GM13977 (cell line): ENCODE results near the gene SGIP1.

Experiments
- DNase-seq: peaks from one replicate; pipeline ENCODE4 v3.0.0; 2012; ENCODE audit warnings: low spot score
- in situ Hi-C: fragments of 300-500 bp; cut with MboI; formaldehyde crosslinking; loops from one replicate; pipeline ENCODE4 v1.12.0; 2022; ENCODE audit warnings: low sequenced_read_pairs, low pct_unique_long_range_greater_than_20kb, mixed read lengths, inconsistent platforms; ENCODE audit not compliant: unreplicated experiment
- TF ChIP-seq, protein P1 (sequence below): IDR thresholded peaks from 2 replicates; pipeline ENCODE4 v1.5.1; 2012; ENCODE audit warnings: mild to moderate bottlenecking, control low read depth; ENCODE audit not compliant: insufficient read depth; ENCODE audit errors: extremely low read depth, missing control alignments

The SGIP1 gene

DNA sequence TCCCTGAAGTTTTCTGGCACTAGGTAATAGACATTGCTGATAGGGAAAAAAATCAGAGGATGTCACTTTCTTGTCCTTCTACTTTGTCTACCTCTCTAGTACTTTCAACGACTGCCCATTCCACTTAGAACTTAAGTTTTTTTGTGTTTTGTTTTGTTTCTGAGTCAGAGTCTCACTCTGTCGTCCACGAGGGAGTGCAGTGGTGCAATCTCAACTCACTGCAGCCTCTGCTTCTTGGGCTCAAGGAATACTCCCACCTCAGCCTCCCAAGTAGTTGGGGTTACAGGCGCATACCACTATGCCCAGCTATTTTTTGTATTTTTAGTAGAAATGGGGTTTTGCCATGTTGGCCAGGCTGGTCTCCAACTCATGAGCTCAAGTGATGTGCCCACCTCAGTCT is 79.2 kb downstream of the SGIP1 start:
- no peak for DNase-seq
- TF ChIP-seq, protein P1, sequence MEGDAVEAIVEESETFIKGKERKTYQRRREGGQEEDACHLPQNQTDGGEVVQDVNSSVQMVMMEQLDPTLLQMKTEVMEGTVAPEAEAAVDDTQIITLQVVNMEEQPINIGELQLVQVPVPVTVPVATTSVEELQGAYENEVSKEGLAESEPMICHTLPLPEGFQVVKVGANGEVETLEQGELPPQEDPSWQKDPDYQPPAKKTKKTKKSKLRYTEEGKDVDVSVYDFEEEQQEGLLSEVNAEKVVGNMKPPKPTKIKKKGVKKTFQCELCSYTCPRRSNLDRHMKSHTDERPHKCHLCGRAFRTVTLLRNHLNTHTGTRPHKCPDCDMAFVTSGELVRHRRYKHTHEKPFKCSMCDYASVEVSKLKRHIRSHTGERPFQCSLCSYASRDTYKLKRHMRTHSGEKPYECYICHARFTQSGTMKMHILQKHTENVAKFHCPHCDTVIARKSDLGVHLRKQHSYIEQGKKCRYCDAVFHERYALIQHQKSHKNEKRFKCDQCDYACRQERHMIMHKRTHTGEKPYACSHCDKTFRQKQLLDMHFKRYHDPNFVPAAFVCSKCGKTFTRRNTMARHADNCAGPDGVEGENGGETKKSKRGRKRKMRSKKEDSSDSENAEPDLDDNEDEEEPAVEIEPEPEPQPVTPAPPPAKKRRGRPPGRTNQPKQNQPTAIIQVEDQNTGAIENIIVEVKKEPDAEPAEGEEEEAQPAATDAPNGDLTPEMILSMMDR, result no peak
- in situ Hi-C loops, result no loop called here

DNA sequence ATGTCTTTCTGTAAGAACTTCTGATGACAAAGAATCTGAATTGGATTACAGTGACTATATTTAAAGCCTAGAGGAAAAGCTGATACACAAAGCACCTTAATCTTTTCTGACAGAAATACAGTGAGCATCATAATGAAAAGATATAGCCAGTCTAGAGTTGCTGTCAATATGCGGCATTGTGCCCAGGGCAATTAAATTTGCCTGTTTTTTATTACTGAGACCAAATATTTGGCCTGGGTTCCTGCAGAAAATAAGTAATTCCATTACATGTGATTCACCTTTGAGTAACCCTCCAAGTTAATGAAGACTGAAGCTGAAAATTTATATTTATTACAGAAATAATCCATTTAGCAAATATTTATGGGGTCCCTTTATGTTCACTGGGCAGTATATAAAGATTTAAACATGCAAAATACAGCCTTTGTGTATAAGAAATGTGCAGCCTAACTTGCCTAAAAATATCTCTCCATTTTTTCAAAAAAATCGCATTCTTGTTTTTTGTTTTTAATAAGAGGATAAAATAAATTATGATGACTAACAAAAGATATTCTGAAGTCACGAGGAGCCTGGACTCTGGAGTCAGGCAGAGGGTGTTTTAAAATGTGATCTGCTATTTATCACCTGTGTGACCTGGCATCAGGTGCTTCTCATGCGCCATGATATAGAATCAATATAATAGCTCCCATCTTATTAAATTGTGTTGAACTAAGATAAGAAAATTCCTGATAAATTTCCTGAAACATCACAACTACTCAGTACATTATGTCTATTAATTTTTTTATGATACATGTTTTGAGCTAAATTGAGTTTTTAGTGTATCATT is 83.6 kb downstream of the SGIP1 start:
- in situ Hi-C loops, result no loop called here
- DNase-seq, result no peak
- TF ChIP-seq, protein P1, result no peak

DNA sequence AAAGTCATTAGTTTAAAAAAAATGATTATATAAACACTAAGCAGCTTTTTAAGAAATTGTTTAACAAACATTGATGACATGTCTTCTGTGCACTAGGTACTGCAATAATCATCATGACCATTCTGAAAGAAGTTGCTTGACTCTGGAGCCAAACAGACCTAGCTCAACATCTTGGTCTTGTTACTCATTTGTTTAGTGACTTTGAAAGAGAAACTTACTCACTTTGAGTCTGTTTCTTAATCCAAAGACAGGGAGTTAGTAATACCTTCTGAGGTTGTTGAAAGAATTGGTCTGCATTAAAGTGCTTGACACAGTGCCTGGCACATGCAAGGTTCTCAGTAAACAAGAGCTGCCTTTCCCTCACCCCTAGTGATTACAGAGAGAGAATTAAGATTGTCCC is 84.4 kb downstream of the SGIP1 start:
- DNase-seq, result no peak
- in situ Hi-C loops, result no loop called here
- TF ChIP-seq, protein P1, result no peak

DNA sequence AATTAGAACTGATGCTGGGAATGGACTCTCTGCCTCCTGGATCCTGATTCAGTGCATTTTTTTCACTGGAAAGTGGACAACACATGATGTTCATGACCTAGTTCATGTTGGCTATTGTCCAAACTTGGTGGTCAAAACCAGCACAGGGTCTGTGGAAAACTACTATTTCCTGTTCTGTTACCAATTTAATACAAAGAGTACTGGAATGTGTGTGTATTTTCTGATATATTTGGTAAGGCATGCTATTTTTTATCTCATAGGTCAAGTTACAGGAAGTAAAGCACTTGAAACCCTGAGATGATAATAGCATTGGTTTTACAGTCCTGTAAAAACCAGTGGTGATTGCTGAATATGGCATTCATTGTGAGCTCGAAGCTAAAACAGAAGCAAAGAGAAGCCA is 89.9 kb downstream of the SGIP1 start:
- DNase-seq, result no peak
- TF ChIP-seq, protein P1, result no peak
- in situ Hi-C loops, result no loop called here

DNA sequence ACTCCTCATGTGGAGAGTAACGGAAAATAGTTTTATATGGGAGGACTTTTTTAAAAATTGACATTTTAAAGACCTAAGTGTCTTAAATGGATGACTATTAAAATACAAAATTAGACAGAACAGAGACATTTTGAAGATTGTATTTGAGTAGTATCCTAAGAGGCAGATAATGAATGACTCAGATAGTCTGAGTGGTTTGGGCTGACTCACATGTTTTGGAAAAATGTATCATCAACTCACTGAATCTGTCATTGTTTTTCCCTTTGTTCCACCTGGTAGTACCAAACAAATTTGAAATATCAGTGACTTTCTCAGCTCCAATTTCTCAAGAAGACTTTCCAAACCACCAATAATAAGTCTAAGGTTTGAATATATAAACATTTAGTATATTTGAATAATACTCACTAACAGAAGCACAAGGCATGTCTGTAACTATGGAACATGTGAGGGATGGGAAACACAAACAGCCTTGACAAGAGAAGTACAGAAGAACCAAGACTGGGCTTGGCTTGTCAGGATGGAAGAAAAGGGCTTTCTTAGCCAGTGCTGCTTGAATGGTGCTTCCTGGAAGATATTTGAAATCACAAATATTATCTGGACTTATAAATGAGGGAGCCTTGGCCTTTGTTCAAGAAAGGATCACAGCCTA is 90.6 kb downstream of the SGIP1 start:
- no peak for DNase-seq
- TF ChIP-seq, protein P1, result no peak
- in situ Hi-C loops, result no loop called here

DNA sequence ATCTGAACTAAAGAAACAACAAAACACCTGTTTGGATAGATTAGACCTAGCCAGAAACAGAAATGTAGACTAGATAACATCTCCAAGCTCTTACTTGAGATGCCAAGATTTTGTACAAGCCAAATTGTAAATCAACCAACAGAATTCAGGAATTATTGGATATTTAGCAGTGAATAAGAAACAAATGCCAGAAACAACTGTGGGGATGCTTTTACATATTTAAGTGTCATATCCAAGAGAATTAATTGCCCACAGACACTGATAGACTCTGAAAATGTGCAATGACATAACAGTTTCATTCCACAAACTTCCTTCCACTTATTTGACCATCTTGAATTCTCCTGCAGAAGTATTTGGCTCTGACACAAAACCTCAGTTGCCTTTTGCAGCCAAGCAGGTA is 92.3 kb downstream of the SGIP1 start:
- TF ChIP-seq, protein P1, result no peak
- DNase-seq, result no peak
- in situ Hi-C loops, result no loop called here
